ENCODE results near the gene CYBC1.

CYBC1 gene

GRCh38 chr17:82449131-82449882 is 1.2 kb downstream of the CYBC1 start:
- peak; percentile 40 to 51 for DNase-seq (ENCODE audit: low read depth in 2 of 2, low spot score in 1 of 2)

DNA sequence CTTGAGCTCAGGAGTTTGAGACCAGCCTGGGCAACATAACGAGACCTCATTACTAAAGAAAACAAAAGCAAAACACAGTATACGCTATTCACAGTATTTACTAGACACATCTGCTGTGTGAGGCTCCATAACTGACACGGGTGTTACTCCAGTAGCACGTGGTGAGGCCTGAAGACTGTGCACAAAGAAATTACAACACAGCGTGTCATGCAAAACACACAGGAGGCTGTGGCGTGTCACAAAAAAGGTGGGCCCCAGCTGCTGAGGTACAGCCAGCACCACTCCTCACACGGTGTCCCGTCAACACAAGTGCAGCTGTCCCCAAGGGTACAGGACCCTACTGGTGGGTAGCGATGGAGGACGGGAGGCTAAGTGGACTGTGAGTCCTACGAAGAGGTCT is 2.7 kb downstream of the CYBC1 start:
- DNase-seq (ENCODE audit: low read depth in 2 of 2, low spot score in 1 of 2): no peak

GRCh38 chr17:82446649-82447048 is 3.9 kb downstream of the CYBC1 start:
- no peak for DNase-seq (ENCODE audit: low read depth in 2 of 2, low spot score in 1 of 2)

DNA sequence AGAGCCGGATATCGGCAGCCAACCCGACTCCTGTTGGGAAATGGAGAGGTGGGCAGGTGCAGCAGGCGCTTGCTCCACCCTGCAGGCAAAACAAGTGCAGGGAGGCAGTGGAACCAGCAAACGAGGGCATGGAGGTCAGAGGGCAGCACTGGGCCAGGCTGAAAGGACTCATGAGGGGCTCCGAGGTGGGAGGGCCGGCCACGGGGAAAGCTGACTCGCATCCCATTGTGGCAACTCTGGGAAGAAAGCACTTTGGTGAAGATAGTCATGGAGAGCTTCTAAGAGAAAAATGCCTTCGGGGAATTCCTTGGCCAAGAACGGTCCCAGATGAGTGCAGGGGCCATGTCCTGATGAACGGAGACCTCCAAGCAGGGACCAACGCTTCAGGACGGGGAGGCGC is 4.4 kb downstream of the CYBC1 start:
- DNase-seq (ENCODE audit: low read depth in 2 of 2, low spot score in 1 of 2): no peak

DNA sequence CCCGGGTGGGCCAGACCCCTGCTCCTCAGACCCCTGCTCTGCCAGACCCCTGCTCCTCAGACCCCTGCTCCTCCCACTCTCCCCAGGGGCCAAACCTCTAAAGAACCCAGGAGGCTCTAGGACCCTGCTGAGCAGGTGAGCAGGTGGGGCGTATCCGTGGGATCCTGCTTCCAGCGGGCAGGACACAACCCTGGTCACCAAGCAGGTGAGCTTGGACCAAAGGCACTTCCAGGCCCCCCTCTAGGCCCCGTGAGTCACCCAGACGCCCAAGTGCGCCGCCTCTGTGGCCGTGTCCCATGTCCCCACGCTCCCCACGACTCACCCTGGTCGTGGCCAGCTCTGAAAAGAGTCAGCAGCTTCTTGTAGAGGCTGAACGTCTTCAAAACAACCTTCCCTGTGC is 5.0 kb downstream of the CYBC1 start:
- no peak for DNase-seq (ENCODE audit: low read depth in 2 of 2, low spot score in 1 of 2)

DNA sequence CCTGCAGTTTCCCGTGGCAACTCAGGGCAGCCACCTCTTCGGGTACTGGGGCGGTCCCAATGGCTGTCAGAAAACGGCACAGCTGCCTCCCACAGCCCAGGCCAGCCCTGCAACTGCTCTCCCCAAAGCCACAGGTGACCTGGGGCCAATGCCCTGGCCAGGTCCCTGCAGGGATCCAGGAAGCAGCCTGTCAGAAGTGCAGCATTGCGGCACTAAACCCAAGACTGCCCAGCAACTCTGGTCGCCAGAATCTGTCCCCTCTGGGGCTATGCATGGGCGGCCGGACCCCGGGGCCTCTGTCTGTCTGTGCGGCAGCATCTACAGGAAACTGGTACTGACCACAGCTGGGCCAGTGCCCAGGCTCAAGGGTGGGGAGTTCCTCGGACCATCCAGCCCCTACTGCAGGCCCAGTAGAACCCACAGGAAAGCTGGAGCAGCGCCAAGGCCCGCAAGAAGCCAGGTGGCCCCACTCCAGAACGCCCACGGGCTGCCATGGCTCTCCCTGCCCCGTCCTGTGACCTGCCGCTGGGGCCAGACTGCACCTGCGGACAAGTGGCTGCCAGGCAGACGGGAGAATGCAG is 5.5 kb downstream of the CYBC1 start:
- DNase-seq (ENCODE audit: low read depth in 2 of 2, low spot score in 1 of 2): no peak

- DNase-seq (ENCODE audit: low read depth in 2 of 2, low spot score in 1 of 2): no peak
Observed at GRCh38 chr17:82444284-82444893, 6.2 kb downstream of the CYBC1 start.

DNA sequence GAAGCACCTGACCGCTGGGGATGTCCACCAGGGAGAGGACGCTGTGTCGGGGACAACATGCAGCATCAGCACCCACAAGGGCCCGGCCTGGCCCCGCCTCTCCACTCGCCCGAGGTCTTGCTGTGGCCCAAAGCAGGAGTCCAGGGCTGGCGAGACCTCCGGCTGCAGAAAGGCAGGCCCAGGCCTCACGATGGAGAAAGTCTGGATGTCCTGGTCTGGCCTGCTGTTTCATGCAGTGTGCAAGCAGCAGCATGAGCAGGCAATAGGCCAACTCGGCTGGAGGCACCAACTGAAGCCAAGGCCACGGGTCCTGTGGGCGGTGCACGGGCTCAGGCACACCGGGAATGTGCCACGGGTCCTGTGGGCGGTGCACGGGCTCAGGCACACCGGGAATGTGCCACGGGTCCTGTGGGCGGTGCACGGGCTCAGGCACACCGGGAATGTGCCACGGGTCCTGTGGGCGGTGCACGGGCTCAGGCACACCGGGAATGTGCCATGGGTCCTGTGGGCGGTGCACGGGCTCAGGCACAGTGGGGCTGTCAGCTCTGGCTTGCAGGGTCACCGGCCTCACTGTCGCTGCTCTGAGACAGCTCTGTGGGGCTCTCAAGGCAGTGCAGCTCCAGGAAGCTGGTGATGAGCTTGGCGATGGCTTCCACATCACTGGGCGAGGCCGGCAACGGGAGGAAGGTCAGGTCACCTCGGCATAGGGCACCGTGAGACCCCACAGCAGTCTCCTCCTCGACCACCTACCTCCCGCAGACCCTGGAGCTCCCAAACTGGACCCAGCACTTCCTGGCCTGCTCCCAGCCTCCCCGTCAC is 6.9 kb downstream of the CYBC1 start:
- DNase-seq (ENCODE audit: low read depth in 2 of 2, low spot score in 1 of 2): no peak

GRCh38 chr17:82442643-82443464 is 7.7 kb downstream of the CYBC1 start:
- DNase-seq (ENCODE audit: low read depth in 2 of 2, low spot score in 1 of 2): no peak

DNA sequence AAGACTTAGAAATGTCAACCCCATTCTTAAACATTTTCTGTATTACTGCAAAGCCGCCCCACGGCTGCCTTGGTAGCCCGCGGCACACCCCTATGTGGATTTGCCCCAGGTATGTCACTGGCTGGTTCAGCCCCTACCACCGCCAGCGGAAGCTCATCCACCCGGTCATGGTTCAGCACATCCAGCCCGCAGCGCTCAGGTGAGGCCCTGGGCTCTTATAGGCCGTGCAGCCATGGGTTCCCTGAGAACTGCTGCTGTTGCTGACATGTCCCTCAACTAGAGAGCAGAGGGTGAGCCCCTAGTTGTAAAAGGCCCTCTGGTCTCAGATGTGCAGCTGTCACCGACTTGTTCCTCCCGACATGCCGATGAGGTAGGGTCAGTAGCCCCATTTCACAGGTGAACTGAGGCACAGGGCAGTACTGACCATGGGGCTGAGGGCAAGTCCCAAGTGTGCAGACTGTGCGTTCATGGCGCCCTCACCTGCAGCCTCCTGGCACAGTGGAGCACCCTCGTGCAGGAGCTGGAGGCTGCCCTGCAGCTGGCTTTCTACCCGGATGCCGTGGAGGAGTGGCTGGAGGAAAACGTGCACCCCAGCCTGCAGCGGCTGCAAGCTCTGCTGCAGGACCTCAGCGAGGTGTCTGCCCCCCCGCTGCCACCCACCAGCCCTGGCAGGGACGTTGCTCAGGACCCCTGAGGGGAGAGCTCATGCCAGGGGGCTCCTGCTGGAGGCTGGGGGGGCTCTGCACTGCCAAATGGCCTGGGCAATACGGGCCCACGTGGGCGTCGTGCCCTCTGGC is 8.7 kb downstream of the CYBC1 start:
- no peak for DNase-seq (ENCODE audit: low read depth in 2 of 2, low spot score in 1 of 2)

DNA sequence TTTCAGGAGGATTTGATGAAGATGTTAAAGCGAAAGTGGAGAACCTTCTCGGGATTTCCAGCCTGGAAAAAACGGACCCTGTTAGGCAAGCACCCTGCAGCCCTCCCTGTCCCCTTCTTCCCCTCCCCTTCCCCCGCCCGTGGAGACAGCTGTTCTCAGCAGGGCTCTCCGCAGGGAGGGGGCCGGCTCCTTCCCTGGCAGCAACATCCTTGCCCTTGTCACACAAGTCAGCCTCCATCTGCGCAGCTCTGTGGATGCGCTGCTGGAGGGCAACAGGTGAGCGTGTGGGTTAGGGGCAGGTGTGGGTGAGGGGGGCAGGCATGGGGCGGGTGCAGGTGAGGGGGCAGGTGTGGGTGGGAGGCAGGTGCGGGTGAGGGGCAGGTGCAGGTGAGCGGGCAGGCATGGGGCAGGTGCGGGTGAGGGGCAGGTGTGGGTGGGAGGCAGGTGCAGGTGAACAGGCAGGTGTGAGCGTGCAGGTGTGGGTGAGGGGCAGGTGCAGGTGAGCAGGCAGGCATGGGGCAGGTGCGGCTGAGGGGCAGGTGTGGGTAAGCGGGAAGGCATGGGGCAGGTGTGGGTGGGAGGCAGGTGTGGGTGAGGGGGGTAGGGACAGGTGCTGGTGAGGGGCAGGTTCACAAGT is 9.4 kb downstream of the CYBC1 start:
- DNase-seq (ENCODE audit: low read depth in 2 of 2, low spot score in 1 of 2): no peak

DNA sequence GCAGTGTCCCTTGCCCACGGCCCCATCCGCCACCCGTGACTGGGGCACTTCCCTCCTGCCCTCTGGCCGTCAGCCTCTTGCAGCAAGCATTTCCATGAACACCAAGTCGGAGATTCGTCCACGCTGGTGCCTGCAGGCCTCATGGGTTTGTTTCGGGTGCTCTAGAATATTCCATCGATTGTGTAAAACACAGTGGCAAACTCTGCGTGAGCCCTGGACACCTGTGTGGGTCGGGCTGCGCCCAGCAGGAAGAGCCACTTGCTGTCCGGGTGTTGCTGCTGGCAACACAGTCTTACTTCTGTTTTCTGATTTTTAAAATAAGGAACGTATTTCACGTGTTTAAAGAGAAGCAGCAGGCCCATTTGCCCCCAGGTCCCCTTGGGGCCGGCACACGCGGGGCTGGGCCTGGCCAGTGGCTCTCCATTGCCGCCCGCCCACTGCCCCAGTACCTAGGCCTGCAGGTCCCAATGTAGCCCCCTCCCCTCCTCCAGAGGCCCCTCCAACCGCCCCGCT is 10.0 kb downstream of the CYBC1 start:
- no peak for DNase-seq (ENCODE audit: low read depth in 2 of 2, low spot score in 1 of 2)

DNA sequence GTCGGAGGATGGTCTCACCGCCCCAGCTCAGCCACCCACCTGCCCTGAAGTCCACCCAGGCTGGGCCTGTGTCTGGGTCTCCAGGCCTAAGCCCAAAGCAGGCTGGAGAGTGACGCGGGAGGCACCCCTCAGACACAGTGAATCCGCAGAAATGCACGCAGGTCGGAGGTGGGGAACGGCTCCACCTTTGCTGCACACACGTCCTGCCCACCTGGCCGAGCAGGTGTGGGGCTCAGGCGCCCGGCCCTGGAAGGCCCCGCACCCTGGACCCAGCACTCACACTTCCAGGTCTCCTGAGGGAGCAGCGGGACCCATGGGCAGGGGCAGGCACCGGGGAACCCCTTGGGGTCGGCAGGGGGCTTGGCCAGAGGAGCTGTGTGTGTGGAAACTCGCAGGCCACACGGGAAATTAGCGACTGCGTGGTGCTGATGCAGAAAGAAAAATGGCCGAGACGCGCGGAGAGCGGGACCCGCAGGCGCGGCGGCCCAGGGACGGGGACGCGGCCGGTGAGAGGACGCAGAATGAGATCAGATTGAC is 10.7 kb downstream of the CYBC1 start:
- no peak for DNase-seq (ENCODE audit: low read depth in 2 of 2, low spot score in 1 of 2)

DNA sequence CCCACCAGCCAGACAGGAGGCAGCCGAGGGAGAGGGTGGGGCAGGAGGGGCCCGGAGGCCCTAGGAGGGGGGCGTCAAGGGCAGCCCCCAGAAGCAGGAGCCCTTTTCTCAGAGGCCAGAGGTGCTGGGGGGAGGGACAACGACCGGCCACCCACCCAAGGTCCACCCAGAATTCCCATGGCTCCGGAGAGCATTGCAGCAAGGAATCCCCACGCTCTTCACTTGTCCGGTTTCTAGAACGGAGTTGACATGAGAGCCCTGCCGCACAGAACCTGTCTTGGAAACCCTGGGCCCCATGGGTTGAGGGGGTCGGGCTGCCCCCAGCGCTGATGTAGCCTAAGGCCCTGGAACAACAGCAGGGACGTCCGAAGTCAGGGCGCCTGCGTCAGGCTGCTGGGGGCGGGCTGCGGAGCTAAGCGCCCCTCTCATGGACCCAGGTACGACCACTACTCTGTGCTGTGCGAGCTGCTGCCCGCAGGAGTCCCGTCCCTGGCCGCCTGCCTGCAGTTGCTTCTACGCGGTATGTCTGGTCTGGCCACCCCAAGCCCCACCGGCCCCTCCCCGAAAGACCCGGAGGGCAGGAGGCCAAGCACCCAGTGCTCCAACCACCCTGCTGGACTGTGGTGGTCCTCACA is 11.2 kb downstream of the CYBC1 start:
- no peak for DNase-seq (ENCODE audit: low read depth in 2 of 2, low spot score in 1 of 2)

GRCh38 chr17:82438401-82439193 is 12.0 kb downstream of the CYBC1 start:
- DNase-seq (ENCODE audit: low read depth in 2 of 2, low spot score in 1 of 2): no peak

DNA sequence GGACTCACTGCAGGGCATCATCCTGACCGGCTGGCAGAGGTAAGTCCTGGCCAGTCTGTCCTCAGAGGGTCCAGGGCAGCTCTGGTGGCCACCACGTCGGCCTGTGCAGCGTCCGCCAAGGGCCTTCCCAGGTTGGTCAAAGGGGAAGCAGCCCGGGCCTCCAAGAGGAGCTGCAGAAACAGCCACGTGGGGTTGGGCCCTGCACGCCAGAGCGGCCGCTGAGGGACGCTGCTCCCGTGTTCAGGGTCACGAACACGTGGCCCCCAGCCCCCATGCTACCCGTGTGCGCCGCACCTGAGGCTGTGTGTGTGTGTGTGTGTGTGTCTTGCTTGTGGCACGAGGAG is 13.3 kb downstream of the CYBC1 start:
- no peak for DNase-seq (ENCODE audit: low read depth in 2 of 2, low spot score in 1 of 2)

GRCh38 chr17:82436601-82437324 is 13.8 kb downstream of the CYBC1 start:
- no peak for DNase-seq (ENCODE audit: low read depth in 2 of 2, low spot score in 1 of 2)
